Esophagus muscularis mucosa (tissue), 4 donors: ENCODE results near the gene EIF1B. TPM values are rescaled to one million over a fixed set of nuclear protein-coding genes. Genes with fewer than 3 reads are reported as not detected.

Experiments
- DNase-seq: peaks from one replicate; pipeline ENCODE4 v3.0.0-alpha.2; 2017; ENCODE audit errors: extremely low spot score
- H3K27ac ChIP-seq, 4 donors: fragments of 200-600 bp; sonication (generic); replicated peaks in 1 of 4; 1 replicate in 3 of 4; 2 replicates in 1 of 4; pipeline ENCODE4 v1.5.1; 2016 to 2019; ENCODE audit warnings: mild to moderate bottlenecking in 1 of 4
- H3K27me3 ChIP-seq, 4 donors: fragments of 200-600 bp; sonication (generic); one replicate each; pipeline versions ENCODE4 v1.5.1 to v1.6.0; 2016 to 2019
- H3K36me3 ChIP-seq, 4 donors: fragments of 200-600 bp; sonication (generic); one replicate each; pipeline ENCODE4 v1.5.1; 2016 to 2019
- H3K4me1 ChIP-seq, 4 donors: fragments of 200-600 bp; sonication (generic); one replicate each; pipeline ENCODE4 v1.5.1; 2016 to 2019
- H3K4me3 ChIP-seq, 4 donors: fragments of 200-600 bp; sonication (generic); 1 replicate in 2 of 4; 2 replicates in 2 of 4; pipeline ENCODE4 v1.5.1; 2016 to 2019; ENCODE audit warnings: mild to moderate bottlenecking in 4 of 4, moderate library complexity in 1 of 4
- H3K9me3 ChIP-seq, 4 donors: fragments of 200-600 bp; sonication (generic); 1 replicate in 3 of 4; 2 replicates in 1 of 4; pipeline ENCODE4 v1.5.1; 2016 to 2019
- CTCF ChIP-seq, 3 experiments: fragments of 200-600 bp in 2 of 3; fragments of 450-650 bp in 1 of 3; sonication (generic) in 2 of 3; IDR thresholded peaks; one replicate each; pipeline ENCODE4 v1.5.1; 2017 to 2019; ENCODE audit warnings: antibody characterized with exemption in 3 of 3, mild to moderate bottlenecking in 2 of 3, moderate library complexity in 1 of 3
- EP300 ChIP-seq: sonication (generic); formaldehyde crosslinking; IDR thresholded peaks from one replicate; pipeline ENCODE4 v1.6.1; 2017; ENCODE audit warnings: antibody characterized with exemption
- POLR2A ChIP-seq: fragments of 450-650 bp; IDR thresholded peaks from one replicate; pipeline ENCODE4 v1.6.1; 2017; ENCODE audit warnings: antibody characterized with exemption, moderate library complexity, mild to moderate bottlenecking, low read depth
- POLR2AphosphoS5 ChIP-seq, 2 donors: sonication (generic); formaldehyde crosslinking; IDR thresholded peaks; one replicate each; pipeline ENCODE4 v1.6.1; 2017; ENCODE audit warnings: antibody characterized with exemption in 2 of 2
- WGBS: methylation state at CpG from one replicate; pipeline ENCODE4 v1.1.5; 2018; 5-methylcytosine and 5-hydroxymethylcytosine counted together
- intact Hi-C: fragments of 100-400 bp; cut with DNase I; formaldehyde crosslinking; loops from one replicate; pipeline ENCODE4 v1.15.1; 2023
- total RNA-seq, 4 donors: library from RNA; depleted of rRNA; stranded (reverse); fragments of >200 nt; gene quantifications; one replicate each; pipeline versions ENCODE4 v1.1.0 to v1.2.1, GENCODE V29; 2016

The EIF1B gene
- total RNA-seq, 4 donors from 2014 or later = 26.5 to 32.5 (median 30.7) TPM

DNA sequence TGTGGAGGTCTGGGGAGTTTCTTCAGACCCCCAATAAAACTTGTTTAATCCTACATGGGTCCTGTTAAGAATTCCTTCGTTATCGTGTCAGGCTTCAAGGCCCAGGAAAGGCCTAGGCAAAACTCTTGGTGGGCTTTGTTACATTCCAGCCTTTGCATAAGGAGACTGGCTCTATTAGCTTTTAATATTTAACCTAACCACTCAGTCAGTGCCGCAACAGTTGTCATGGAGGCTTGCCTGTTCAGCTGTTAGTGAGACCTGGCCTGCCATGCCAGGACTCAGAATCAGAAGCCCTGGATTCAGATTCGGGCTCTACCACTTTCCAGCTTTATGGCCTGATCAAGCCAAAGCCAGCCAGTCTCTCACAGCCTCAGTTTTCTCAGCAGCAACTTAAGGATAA lies 19.6 kb downstream of the EIF1B start:
- H3K36me3 ChIP-seq = no peaks in the 10 kb centered on the region
- no peaks in the 10 kb centered on the region for H3K27me3 ChIP-seq
- no peak for DNase-seq
- no peak overlapping the region for H3K27ac ChIP-seq
- no peak for TF ChIP-seq CTCF (IDR thresholded peaks at IDR 0.05)
- no peak for TF ChIP-seq POLR2A
- no peak for TF ChIP-seq POLR2AphosphoS5 (IDR thresholded peaks at IDR 0.05)
- TF ChIP-seq EP300 = no peak
- intact Hi-C loops = loop anchor here (5.0 kb wide), 2 partner anchors 253 to 1553 kb away; no protein-coding TSS in a partner anchor
- H3K4me3 ChIP-seq = no peak overlapping the region
- H3K9me3 ChIP-seq = no peaks in the 10 kb centered on the region
- H3K4me1 ChIP-seq = peaks cover 0 to 5% (median 1%) of the 10 kb centered on the region in 4 donors
- 80% methylated on average over 4 of the region's 4 CpGs for WGBS

GRCh38 chr3:40332684-40333083 lies 23.2 kb downstream of the EIF1B start:
- Histone ChIP-seq H3K36me3 (no peaks in the 10 kb centered on the region), H3K9me3 (no peaks in the 10 kb centered on the region), H3K4me1 (peaks cover 0 to under 1% (median 0%) of the 10 kb centered on the region in 4 donors), H3K27ac (no peak overlapping the region), H3K4me3 (no peak overlapping the region), H3K27me3 (no peaks in the 10 kb centered on the region)
- intact Hi-C loops = no loop called here
- no peak for DNase-seq
- TF ChIP-seq CTCF (IDR thresholded peaks at IDR 0.05) (no peak), POLR2A (no peak), EP300 (no peak), POLR2AphosphoS5 (IDR thresholded peaks at IDR 0.05) (no peak)
- WGBS = 82% methylated on average over 10 of the region's 10 CpGs

- 95% methylated on average over 4 of the region's 4 CpGs for WGBS
- Histone ChIP-seq H3K36me3 (no peaks in the 10 kb centered on the region), H3K4me1 (no peaks in the 10 kb centered on the region), H3K27me3 (no peaks in the 10 kb centered on the region), H3K27ac (no peak overlapping the region), H3K4me3 (no peak overlapping the region), H3K9me3 (no peaks in the 10 kb centered on the region)
- no peak for DNase-seq
- no peak for TF ChIP-seq CTCF (IDR thresholded peaks at IDR 0.05)
- TF ChIP-seq EP300 = no peak
- no peak for TF ChIP-seq POLR2A
- TF ChIP-seq POLR2AphosphoS5 (IDR thresholded peaks at IDR 0.05) = no peak
- intact Hi-C loops = no loop called here
Observed at GRCh38 chr3:40333416-40333815, 23.9 kb downstream of the EIF1B start.

GRCh38 chr3:40333852-40334251 lies 24.3 kb downstream of the EIF1B start:
- Histone ChIP-seq H3K36me3 (no peaks in the 10 kb centered on the region), H3K27ac (no peak overlapping the region), H3K9me3 (no peaks in the 10 kb centered on the region), H3K27me3 (no peaks in the 10 kb centered on the region), H3K4me1 (no peaks in the 10 kb centered on the region), H3K4me3 (no peak overlapping the region)
- intact Hi-C loops = no loop called here
- TF ChIP-seq POLR2A (no peak), EP300 (no peak), CTCF (IDR thresholded peaks at IDR 0.05) (no peak), POLR2AphosphoS5 (IDR thresholded peaks at IDR 0.05) (no peak)
- 89% methylated on average over 4 of the region's 4 CpGs for WGBS
- DNase-seq = no peak

DNA sequence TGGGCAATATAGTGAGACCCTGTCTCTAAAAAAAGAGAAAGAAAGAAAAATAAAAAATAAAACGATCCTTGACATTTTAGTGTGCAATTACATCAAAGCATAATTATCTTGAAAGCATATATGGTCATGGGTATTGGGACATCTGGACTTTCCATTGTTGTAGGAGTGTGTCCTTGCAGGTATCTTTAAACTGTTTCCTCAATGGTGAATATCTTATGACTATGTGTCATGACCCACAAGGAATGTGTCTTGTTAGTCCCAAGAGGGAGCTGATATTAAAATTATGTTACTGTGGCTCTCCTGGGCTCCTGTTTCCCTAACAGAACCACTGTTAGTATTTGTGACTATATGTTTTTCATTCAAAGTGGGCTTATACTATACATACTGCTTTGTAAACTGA lies 26.6 kb downstream of the EIF1B start:
- 79% methylated on average over 1 of the region's 1 CpG for WGBS
- intact Hi-C loops = no loop called here
- Histone ChIP-seq H3K36me3 (no peaks in the 10 kb centered on the region), H3K4me3 (no peak overlapping the region), H3K27me3 (no peaks in the 10 kb centered on the region), H3K27ac (no peak overlapping the region), H3K9me3 (no peaks in the 10 kb centered on the region), H3K4me1 (no peaks in the 10 kb centered on the region)
- TF ChIP-seq POLR2AphosphoS5 (IDR thresholded peaks at IDR 0.05) (no peak), EP300 (no peak)
- no peak for DNase-seq
